A549 (cell line): ENCODE results near the gene CYP26B1. TPM values are rescaled to one million over a fixed set of nuclear protein-coding genes. Genes with fewer than 3 reads are reported as not detected.

Source experiments
- ATAC-seq, 2 experiments: fragments of 200-7000 bp in 1 of 2; fragments of >200 bp in 1 of 2; cut with Nextera tagmentation in 1 of 2; cut with Tn5 transposase in 1 of 2; 3 replicates each; pipeline versions ENCODE4 v1.8.0 to v1.9.1; 2018 to 2020; ENCODE audit warnings: mild to moderate bottlenecking in 1 of 2, moderate library complexity in 1 of 2
- CTCF ChIA-PET: fragments of 300-600 bp; sonication (Branson Sonifier 250); formaldehyde crosslinking; extraction: SDS; loops from one replicate; lab custom pipeline; 2021; ENCODE audit warnings: antibody characterized with exemption, inconsistent platforms; lab: Yijun Ruan, JAX
- POLR2A ChIA-PET: fragments of 350-600 bp; formaldehyde crosslinking; extraction: SDS; loops from one replicate; lab custom pipeline; 2021; ENCODE audit warnings: antibody characterized with exemption, inconsistent platforms; lab: Yijun Ruan, JAX
- DNase-seq, 2 experiments: peaks; one replicate each; pipeline versions ENCODE4 v3.0.0 to v3.0.0-alpha.2; 2011 to 2016; ENCODE audit warnings: low read depth in 1 of 2, low spot score in 1 of 2
- FAIRE-seq: peaks from 2 replicates; lab custom pipeline; 2011; peaks lifted over from hg19 to GRCh38; lab: Jason Lieb, UNC
- H3K27ac ChIP-seq, 2 experiments: fragments of >200 bp; sonication (Bioruptor Twin); formaldehyde crosslinking; 3 replicates each; pipeline ENCODE4 v1.5.1; 2016 to 2017
- H3K4me1 ChIP-seq: fragments of >200 bp; sonication (Bioruptor Twin); formaldehyde crosslinking; 3 replicates; pipeline ENCODE4 v1.6.1; 2016
- H3K4me2 ChIP-seq: fragments of >200 bp; sonication (Bioruptor Twin); formaldehyde crosslinking; 3 replicates; pipeline ENCODE4 v1.6.1; 2016
- H3K4me3 ChIP-seq: fragments of >200 bp; sonication (Bioruptor Twin); formaldehyde crosslinking; 3 replicates; pipeline ENCODE4 v1.5.1; 2016
- H3K9me3 ChIP-seq: fragments of >200 bp; sonication (Bioruptor Twin); formaldehyde crosslinking; 3 replicates; pipeline ENCODE4 v1.6.1; 2016
- BHLHE40 ChIP-seq: IDR thresholded peaks from 2 replicates; pipeline ENCODE4 v1.6.1; 2012; ENCODE audit warnings: low read depth, low read length, inconsistent platforms
- CHD2 ChIP-seq: fragments of 150-350 bp; IDR thresholded peaks from 2 replicates; pipeline ENCODE4 v1.6.1; 2014; ENCODE audit warnings: low read length; ENCODE audit not compliant: partially characterized antibody
- E2F6 ChIP-seq: IDR thresholded peaks from 2 replicates; pipeline ENCODE4 v1.6.1; 2012; ENCODE audit warnings: low read depth, borderline replicate concordance
- EHF ChIP-seq: fragments of 250-450 bp; sonication (Bioruptor Pico); IDR thresholded peaks from 2 replicates; pipeline ENCODE4 v1.5.0; 2020; ENCODE audit warnings: mild to moderate bottlenecking
- EHMT2 ChIP-seq: fragments of 200-600 bp; sonication (generic); IDR thresholded peaks from 2 replicates; pipeline ENCODE4 v1.6.1; 2016; ENCODE audit warnings: antibody characterized with exemption, low read depth, mild to moderate bottlenecking, moderate library complexity
- EP300 ChIP-seq, 2 experiments: fragments of >200 bp; sonication (Bioruptor Twin); formaldehyde crosslinking; IDR thresholded peaks; 2 replicates in 1 of 2; 3 replicates in 1 of 2; pipeline ENCODE4 v1.6.1; 2016 to 2017
- FOXS1 ChIP-seq: fragments of 250-450 bp; sonication (Bioruptor Pico); IDR thresholded peaks from 2 replicates; pipeline ENCODE4 v1.5.0; 2020; ENCODE audit warnings: mild to moderate bottlenecking, moderate library complexity
- GATA3 ChIP-seq: IDR thresholded peaks from 2 replicates; pipeline ENCODE4 v1.6.1; 2012; ENCODE audit warnings: borderline replicate concordance
- HDAC2 ChIP-seq: fragments of 200-600 bp; sonication (generic); IDR thresholded peaks from 2 replicates; pipeline ENCODE4 v1.6.1; 2016
- HMGXB4 ChIP-seq: fragments of 250-450 bp; sonication (Bioruptor Pico); IDR thresholded peaks from 2 replicates; pipeline ENCODE4 v1.5.0; 2021; ENCODE audit warnings: mild to moderate bottlenecking, moderate library complexity, borderline replicate concordance
- JUNB ChIP-seq: fragments of >200 bp; sonication (Bioruptor Twin); formaldehyde crosslinking; IDR thresholded peaks from 2 replicates; pipeline ENCODE4 v1.6.1; 2016
- KDM1A ChIP-seq: fragments of 200-600 bp; sonication (generic); IDR thresholded peaks from 2 replicates; pipeline ENCODE4 v1.6.1; 2016; ENCODE audit warnings: low read depth, mild to moderate bottlenecking
- KDM5A ChIP-seq: fragments of 200-600 bp; sonication (generic); IDR thresholded peaks from 2 replicates; pipeline ENCODE4 v1.6.1; 2016; ENCODE audit warnings: antibody characterized with exemption, mild to moderate bottlenecking
- MAZ ChIP-seq: fragments of 150-350 bp; IDR thresholded peaks from 2 replicates; pipeline ENCODE4 v1.6.1; 2014; ENCODE audit warnings: antibody characterized with exemption, low read depth, low read length, borderline replicate concordance
- NR3C1 ChIP-seq: fragments of >200 bp; sonication (Bioruptor Twin); formaldehyde crosslinking; IDR thresholded peaks from 3 replicates; pipeline ENCODE4 v1.6.1; 2017
- PHF8 ChIP-seq: fragments of 200-600 bp; sonication (generic); IDR thresholded peaks from 2 replicates; pipeline ENCODE4 v1.6.1; 2016; ENCODE audit warnings: low read depth, mild to moderate bottlenecking, antibody characterized with exemption, moderate library complexity, borderline replicate concordance
- SMC3 ChIP-seq: fragments of >200 bp; sonication (Bioruptor Twin); formaldehyde crosslinking; IDR thresholded peaks from 3 replicates; pipeline ENCODE4 v1.6.1; 2018; ENCODE audit warnings: inconsistent platforms
- SREBF2 ChIP-seq: fragments of 450-650 bp; IDR thresholded peaks from 2 replicates; pipeline ENCODE4 v1.6.1; 2014; ENCODE audit warnings: mild to moderate bottlenecking, moderate library complexity
- ZC3H11A ChIP-seq: fragments of 450-650 bp; IDR thresholded peaks from 2 replicates; pipeline ENCODE4 v1.6.1; 2014; ENCODE audit warnings: antibody characterized with exemption, mild to moderate bottlenecking
- ZFP36 ChIP-seq: fragments of 450-650 bp; IDR thresholded peaks from 2 replicates; pipeline ENCODE4 v1.6.1; 2014; ENCODE audit warnings: borderline replicate concordance; ENCODE audit not compliant: partially characterized antibody
- ZSCAN20 ChIP-seq: fragments of 250-450 bp; sonication (Bioruptor Pico); IDR thresholded peaks from 2 replicates; pipeline ENCODE4 v1.8.0; 2022; ENCODE audit warnings: mild to moderate bottlenecking, moderate library complexity
- WGBS: methylation state at CpG from one replicate; pipeline ENCODE4 v1.1.6; 2017; ENCODE audit errors: missing lambda C conversion rate; 5-methylcytosine and 5-hydroxymethylcytosine counted together
- polyA plus RNA-seq, 4 experiments: library from polyadenylated mRNA; depleted of rRNA in 3 of 4; stranded (reverse); fragments of >200 nt; fragmentation: RNase III in 1 of 4; extraction: RNeasy Plus Mini Kit Qiagen cat#74134 plus additional on column Dnase treatment in 1 of 4; gene quantifications; 2 replicates in 3 of 4; 3 replicates in 1 of 4; pipeline ENCODE4 v1.2.3, GENCODE V29; 2011 to 2017

The CYP26B1 gene
- polyA plus RNA-seq, 2 of the 4 experiments (the other 2 are of a cell fraction), result 9.7 to 13.6 TPM

- FAIRE-seq, result no peak
- Histone ChIP-seq H3K4me1 (peaks cover 35% of the 10 kb centered on the region), H3K4me3 (no peak overlapping the region), H3K27ac (peak overlapping the region in 1 of 2 experiments; percentile 63; a peak in 2 of 6 replicates), H3K9me3 (no peaks in the 10 kb centered on the region), H3K4me2 (peak overlapping the region; percentile 66)
- POLR2A ChIA-PET, result no interaction called here
- CTCF ChIA-PET, result interaction anchor here (1.0 to 4.5 kb wide), 16 partner anchors 9 to 607 kb away, joined by 3 to 37 read pairs (median 12); partner anchors contain the start of gene CYP26B1
- 74% methylated on average over 12 of the region's 14 CpGs for WGBS
- TF ChIP-seq HDAC2, result no peak
- TF ChIP-seq KDM5A, result no peak
- TF ChIP-seq GATA3, result no peak
- no peak for TF ChIP-seq SMC3
- TF ChIP-seq BHLHE40, result no peak
- no peak for TF ChIP-seq ZC3H11A
- no peak for TF ChIP-seq KDM1A
- TF ChIP-seq CHD2, result no peak
- TF ChIP-seq EP300 (IDR thresholded peaks at IDR 0.05), result no peak
- TF ChIP-seq JUNB, result no peak
- no peak for TF ChIP-seq ZFP36
- no peak for TF ChIP-seq EHF (CRISPR knock-in tag)
- no peak for DNase-seq
- ATAC-seq, result peak in 1 of 2 experiments; percentile 4; a peak in 3 of 6 replicates
Measured at GRCh38 chr2:72138921-72139381, 8.7 kb downstream of the CYP26B1 start.

GRCh38 chr2:72138011-72138881 lies 9.4 kb downstream of the CYP26B1 start:
- POLR2A ChIA-PET, result no interaction called here

More at GRCh38 chr2:72138011-72138881, 9.4 kb downstream of the CYP26B1 start:
- H3K4me3 ChIP-seq, result no peak overlapping the region
- TF ChIP-seq BHLHE40 (no peak), MAZ (no peak), FOXS1 (CRISPR knock-in tag) (no peak), PHF8 (no peak), EHMT2 (no peak), SREBF2 (no peak), NR3C1 (no peak), ZSCAN20 (no peak), HMGXB4 (CRISPR knock-in tag) (no peak), E2F6 (no peak)
- 47% methylated on average over 18 of the region's 24 CpGs for WGBS
- no peak for FAIRE-seq
- H3K9me3 ChIP-seq, result no peaks in the 10 kb centered on the region
- peaks cover 28% of the 10 kb centered on the region for H3K4me1 ChIP-seq
- peak overlapping the region; percentile 9 to 63; a peak in 4 of 6 replicates for H3K27ac ChIP-seq
- peak; percentile 6 to 52; a peak in 5 of 6 replicates for ATAC-seq
- peak in 1 of 2 experiments; percentile 45 for DNase-seq
- CTCF ChIA-PET, result interaction anchor here (0.5 to 4.5 kb wide), 59 partner anchors 10 to 610 kb away, joined by 3 to 37 read pairs (median 4); partner anchors contain the start of gene CYP26B1
- peak overlapping the region; percentile 66 for H3K4me2 ChIP-seq
